HepG2 (cell line): ENCODE results near the gene TAS1R3. TPM values are rescaled to one million over a fixed set of nuclear protein-coding genes. Genes with fewer than 3 reads are reported as not detected.

Source experiments
- ATAC-seq: fragments of 200-7000 bp; cut with Tn5 transposase; 3 replicates; pipeline ENCODE4 v1.9.1; 2020; ENCODE audit warnings: mild to moderate bottlenecking, moderate library complexity
- BruUV-seq: library from RNA; stranded (reverse); fragments of 400-500 nt; replicated peaks from 2 replicates; lab custom pipeline; 2021; lab: Mats Ljungman, UMichigan
- CTCF ChIA-PET: fragments of 300-600 bp; formaldehyde crosslinking; extraction: SDS; loops from one replicate; lab custom pipeline; 2021; ENCODE audit warnings: low total read pairs, inconsistent platforms, low intra/inter-chr PET ratio; lab: Yijun Ruan, JAX
- POLR2A ChIA-PET: fragments of 350-600 bp; sonication (Branson Sonifier 250); formaldehyde crosslinking; loops from one replicate; lab custom pipeline; 2020; ENCODE audit warnings: antibody characterized with exemption, inconsistent platforms; lab: Yijun Ruan, JAX
- DNase-seq: peaks from one replicate; pipeline ENCODE4 v3.0.0-alpha.2; 2015; ENCODE audit warnings: low spot score
- FAIRE-seq: peaks from 3 replicates; lab custom pipeline; 2011; peaks lifted over from hg19 to GRCh38; lab: Jason Lieb, UNC
- H2AFZ ChIP-seq: one replicate; pipeline ENCODE4 v1.6.1; 2011; ENCODE audit warnings: low read length, inconsistent platforms
- H3K27ac ChIP-seq: fragments of 300-600 bp; 3 replicates; pipeline ENCODE4 v1.8.0; 2011; ENCODE audit warnings: mixed run types, mild to moderate bottlenecking, mixed read lengths, low read length, inconsistent platforms; ENCODE audit not compliant: insufficient read depth; ENCODE audit errors: extremely low read length
- H3K27me3 ChIP-seq, 2 experiments: fragments of 200-600 bp in 1 of 2; 2 replicates in 1 of 2; 3 replicates in 1 of 2; pipeline versions ENCODE4 v1.6.0 to v1.8.0; 2011; ENCODE audit warnings: low read length in 2 of 2, mild to moderate bottlenecking in 2 of 2, moderate library complexity in 2 of 2, inconsistent platforms in 1 of 2; ENCODE audit not compliant: insufficient read depth in 2 of 2, control insufficient read depth in 1 of 2
- H3K36me3 ChIP-seq, 2 experiments: fragments of 200-600 bp in 1 of 2; replicated peaks in 1 of 2; 2 replicates in 1 of 2; 3 replicates in 1 of 2; pipeline versions ENCODE4 v1.5.1 to v1.8.0; 2011; ENCODE audit warnings: low read length in 2 of 2, inconsistent platforms in 1 of 2; ENCODE audit not compliant: insufficient read depth in 2 of 2, control insufficient read depth in 1 of 2
- H3K4me1 ChIP-seq: 2 replicates; pipeline ENCODE4 v1.5.1; 2012; ENCODE audit warnings: low read length, inconsistent platforms; ENCODE audit not compliant: insufficient read depth
- H3K4me2 ChIP-seq: 2 replicates; pipeline ENCODE4 v1.6.0; 2011; ENCODE audit warnings: low read depth, low read length, inconsistent platforms
- H3K4me3 ChIP-seq, 3 experiments: fragments of 200-600 bp in 1 of 3; sonication (generic), shearing (Covaris generic) in 1 of 3; replicated peaks in 1 of 3; 2 replicates each; pipeline ENCODE4 v1.5.1; 2011 to 2016; ENCODE audit warnings: low read length in 3 of 3, inconsistent platforms in 2 of 3, low read depth in 2 of 3, mild to moderate bottlenecking in 2 of 3, control low read depth in 1 of 3, mixed read lengths in 1 of 3; ENCODE audit not compliant: insufficient read depth in 1 of 3
- H3K79me2 ChIP-seq: one replicate; pipeline ENCODE4 v1.6.1; 2011; ENCODE audit warnings: low read length, inconsistent platforms; ENCODE audit not compliant: insufficient read depth
- H3K9ac ChIP-seq: 2 replicates; pipeline ENCODE4 v1.6.0; 2011; ENCODE audit warnings: mild to moderate bottlenecking, low read depth, low read length, inconsistent platforms; ENCODE audit not compliant: insufficient read depth
- H3K9me3 ChIP-seq: 2 replicates; pipeline ENCODE4 v1.5.1; 2012; ENCODE audit warnings: mild to moderate bottlenecking, low read length
- H4K20me1 ChIP-seq: 2 replicates; pipeline ENCODE4 v1.6.0; 2011; ENCODE audit warnings: inconsistent platforms, mild to moderate bottlenecking, low read length, moderate library complexity; ENCODE audit not compliant: insufficient read depth
- FOXC1 ChIP-seq: sonication (generic); formaldehyde crosslinking; IDR thresholded peaks from 2 replicates; pipeline ENCODE4 v1.8.0; 2022; ENCODE audit warnings: mild to moderate bottlenecking, missing genetic modification reagents, borderline replicate concordance
- FOXJ3 ChIP-seq: sonication (generic); formaldehyde crosslinking; IDR thresholded peaks from 2 replicates; pipeline ENCODE4 v1.4.0; 2020; ENCODE audit warnings: missing genetic modification reagents, mild to moderate bottlenecking, borderline replicate concordance
- GATA4 ChIP-seq: sonication (generic); IDR thresholded peaks from 2 replicates; pipeline ENCODE4 v1.6.1; 2016; ENCODE audit warnings: antibody characterized with exemption, low read depth, borderline replicate concordance
- KLF9 ChIP-seq: IDR thresholded peaks from 2 replicates; pipeline ENCODE4 v1.6.1; 2016; ENCODE audit warnings: low read depth
- KMT2B ChIP-seq: IDR thresholded peaks from 2 replicates; pipeline ENCODE4 v1.6.1; 2016; ENCODE audit warnings: missing genetic modification reagents, missing compliant biosample characterization
- XRCC5 ChIP-seq: fragments of 200-400 bp; formaldehyde crosslinking; optimal IDR thresholded peaks from 2 replicates; pipeline ENCODE3; 2017; ENCODE audit warnings: mild to moderate bottlenecking, low read length
- ZNF224 ChIP-seq: sonication (generic); formaldehyde crosslinking; IDR thresholded peaks from 2 replicates; pipeline ENCODE4 v1.5.0; 2020; ENCODE audit warnings: mild to moderate bottlenecking, missing genetic modification reagents
- ZNF235 ChIP-seq: sonication (generic); formaldehyde crosslinking; IDR thresholded peaks from 2 replicates; pipeline ENCODE4 v1.8.1; 2023; ENCODE audit warnings: mild to moderate bottlenecking, missing genetic modification reagents, borderline replicate concordance
- WGBS: methylation state at CpG from one replicate; pipeline ENCODE4 v1.1.6; 2017; ENCODE audit warnings: low lambda C conversion rate; 5-methylcytosine and 5-hydroxymethylcytosine counted together
- in situ Hi-C: cut with HindIII; loops from 2 replicates; pipeline ENCODE4 v1.10.0; 2017; ENCODE audit warnings: low pct_unique_long_range_greater_than_20kb; ENCODE audit not compliant: extremely low pct_ligation_motif_present
- intact Hi-C: fragments of 100-400 bp; cut with micrococcal nuclease; formaldehyde crosslinking; loops from one replicate; pipeline ENCODE4 v1.10.0; 2022; ENCODE audit not compliant: unreplicated experiment
- microRNA-seq: library from miRNA; unstranded; fragments of <30 nt; microRNA quantifications from one replicate; pipeline ENCODE4, GENCODE V29; 2020
- polyA plus RNA-seq, 8 experiments: library from polyadenylated mRNA; depleted of rRNA in 3 of 8; stranded (reverse) in 7 of 8; unstranded in 1 of 8; fragments of >200 nt; fragmentation: Illumina TruSeq in 4 of 8; extraction: Trizol in 4 of 8; gene quantifications; 2 replicates each; pipeline versions ENCODE4 v1.2.1 to v1.2.3, GENCODE V29; 2011 to 2016; ENCODE audit warnings: low read depth in 4 of 8, missing spikeins in 1 of 8, mixed read lengths in 1 of 8; ENCODE audit not compliant: insufficient read depth in 1 of 8
- small RNA-seq, 3 experiments: library from RNA; depleted of rRNA; stranded (forward); fragments of <200 nt; gene quantifications; one replicate each; pipeline ENCODE3, GENCODE V24; 2012; ENCODE audit warnings: low read depth in 2 of 3, low replicate concordance in 1 of 3; ENCODE audit not compliant: insufficient read length in 3 of 3, insufficient read depth in 2 of 3
- total RNA-seq, 5 experiments: library from RNA; depleted of rRNA; stranded (reverse); fragments of >200 nt; fragmentation: Illumina TruSeq; extraction: Trizol; gene quantifications; 2 replicates each; pipeline ENCODE4 v1.2.3, GENCODE V29; 2016; ENCODE audit warnings: low read depth in 1 of 5
- TF ChIP-seq, protein P1 (sequence below): conservative IDR thresholded peaks from 2 replicates; pipeline ENCODE4 v1.6.1; 2018; ENCODE audit warnings: missing genetic modification reagents

The TAS1R3 gene
- total and polyA plus RNA-seq, 2 of the 13 experiments (the other 11 are each of a cell fraction or from before 2014, with no cell fraction given), result 0.13 to 0.15 TPM

DNA sequence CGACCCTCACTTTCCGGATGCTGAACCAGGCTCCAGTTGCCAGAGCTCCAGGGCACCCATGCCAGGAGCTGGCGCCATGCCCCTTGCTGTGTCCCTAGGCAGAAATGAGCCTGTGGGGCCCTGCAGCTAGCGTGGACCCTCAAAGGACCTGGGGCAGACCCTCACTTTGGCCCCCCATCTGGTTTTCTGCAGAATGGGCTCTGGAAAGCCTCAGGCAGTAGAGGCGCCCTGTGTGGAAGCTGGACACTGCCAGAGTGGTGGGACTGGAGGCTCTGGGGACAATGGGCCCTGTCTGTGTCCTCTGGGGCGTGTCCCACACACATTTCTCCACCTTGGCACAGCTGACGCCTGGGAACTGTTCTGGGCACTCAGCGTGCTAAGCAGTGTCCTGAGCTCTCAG lies 50.2 kb downstream of the TAS1R3 start:
- WGBS, result 100% methylated on average over 1 of the region's 8 CpGs
- DNase-seq, result no peak
- in situ Hi-C loops (no loop called here), intact Hi-C loops (no loop called here)
- ATAC-seq, result no peak
- H3K4me1 ChIP-seq, result peaks cover 34% of the 10 kb centered on the region
- no peaks in the 10 kb centered on the region for H3K9me3 ChIP-seq
- no peak for FAIRE-seq
- TF ChIP-seq KMT2B (CRISPR knock-in tag), result no peak
- no peak for TF ChIP-seq ZNF235
- TF ChIP-seq KLF9 (CRISPR knock-in tag), result no peak
- no peak for TF ChIP-seq FOXJ3 (CRISPR knock-in tag)
- TF ChIP-seq XRCC5, result no peak
- TF ChIP-seq GATA4, result no peak
- TF ChIP-seq, protein P1, sequence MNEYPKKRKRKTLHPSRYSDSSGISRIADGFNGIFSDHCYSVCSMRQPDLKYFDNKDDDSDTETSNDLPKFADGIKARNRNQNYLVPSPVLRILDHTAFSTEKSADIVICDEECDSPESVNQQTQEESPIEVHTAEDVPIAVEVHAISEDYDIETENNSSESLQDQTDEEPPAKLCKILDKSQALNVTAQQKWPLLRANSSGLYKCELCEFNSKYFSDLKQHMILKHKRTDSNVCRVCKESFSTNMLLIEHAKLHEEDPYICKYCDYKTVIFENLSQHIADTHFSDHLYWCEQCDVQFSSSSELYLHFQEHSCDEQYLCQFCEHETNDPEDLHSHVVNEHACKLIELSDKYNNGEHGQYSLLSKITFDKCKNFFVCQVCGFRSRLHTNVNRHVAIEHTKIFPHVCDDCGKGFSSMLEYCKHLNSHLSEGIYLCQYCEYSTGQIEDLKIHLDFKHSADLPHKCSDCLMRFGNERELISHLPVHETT (CRISPR knock-in tag), result no peak
- no peak for TF ChIP-seq FOXC1 (CRISPR knock-in tag)
- TF ChIP-seq ZNF224 (CRISPR knock-in tag), result no peak
- H3K36me3 ChIP-seq, result peaks cover 4 to 7% of the 10 kb centered on the region in 2 experiments
- no peak overlapping the region for H3K9ac ChIP-seq
- ChIA-PET POLR2A (no interaction called here), CTCF (no interaction called here)
- H3K27ac ChIP-seq, result no peak overlapping the region
- no peak overlapping the region for H3K4me2 ChIP-seq
- BruUV-seq, result no TSS peak
- H4K20me1 ChIP-seq, result no peaks in the 10 kb centered on the region
- H2AFZ ChIP-seq, result no peak overlapping the region
- H3K27me3 ChIP-seq, result no peaks in the 10 kb centered on the region
- H3K79me2 ChIP-seq, result no peaks in the 10 kb centered on the region
- no peak overlapping the region for H3K4me3 ChIP-seq

Small RNAs within 50 kb of the gene (microRNA-seq; reads per million reads assigned to microRNA genes)
- gene MIR6726 (1.9 reads per million, percentile 8 among the genes with 10 or more reads in this experiment), gene MIR6727 (not detected), gene MIR6808 (1.0 reads per million)

Small RNAs within 50 kb of the gene (small RNA-seq; reads per million reads assigned to genes)
- 0 reads per million in 3 experiments for gene MIR6726

Other genes starting within 250 kb of the TAS1R3 start
- gene C1orf159, start 215.2 kb upstream of the TAS1R3 start, total RNA-seq (2016; rRNA removed; fragmentation: Illumina TruSeq; extraction: Trizol), result 3.8 and 6.7 TPM in 2 replicates
- 3.8 and 4.2 TPM in 2 replicates for gene C1orf159, start 215.2 kb upstream of the TAS1R3 start, polyA plus RNA-seq (2011; rRNA removed)
- not detected in 2 replicates for gene TTLL10, start 157.4 kb upstream of the TAS1R3 start, total RNA-seq (2016; rRNA removed; fragmentation: Illumina TruSeq; extraction: Trizol)
- gene TTLL10, start 157.4 kb upstream of the TAS1R3 start, polyA plus RNA-seq (2011; rRNA removed), result not detected in 2 replicates
- not detected in 2 replicates for gene TNFRSF18, start 124.7 kb upstream of the TAS1R3 start, total RNA-seq (2016; rRNA removed; fragmentation: Illumina TruSeq; extraction: Trizol)
- gene TNFRSF18, start 124.7 kb upstream of the TAS1R3 start, polyA plus RNA-seq (2011; rRNA removed), result not detected in 2 replicates
- not detected in 2 replicates for gene TNFRSF4, start 117.1 kb upstream of the TAS1R3 start, total RNA-seq (2016; rRNA removed; fragmentation: Illumina TruSeq; extraction: Trizol)
- 0.21 TPM in 1 of 2 replicates, not detected in the other for gene TNFRSF4, start 117.1 kb upstream of the TAS1R3 start, polyA plus RNA-seq (2011; rRNA removed)
- gene SDF4, start 99.3 kb upstream of the TAS1R3 start, total RNA-seq (2016; rRNA removed; fragmentation: Illumina TruSeq; extraction: Trizol), result 45.3 and 107 TPM in 2 replicates
- gene SDF4, start 99.3 kb upstream of the TAS1R3 start, polyA plus RNA-seq (2011; rRNA removed), result 80.8 and 99.6 TPM in 2 replicates
- 9.2 and 14.2 TPM in 2 replicates for gene B3GALT6, start 99.0 kb upstream of the TAS1R3 start, total RNA-seq (2016; rRNA removed; fragmentation: Illumina TruSeq; extraction: Trizol)
- gene B3GALT6, start 99.0 kb upstream of the TAS1R3 start, polyA plus RNA-seq (2011; rRNA removed), result 3.9 and 5.8 TPM in 2 replicates
- 0.29 and 0.64 TPM in 2 replicates for gene C1QTNF12, start 84.6 kb upstream of the TAS1R3 start, total RNA-seq (2016; rRNA removed; fragmentation: Illumina TruSeq; extraction: Trizol)
- gene C1QTNF12, start 84.6 kb upstream of the TAS1R3 start, polyA plus RNA-seq (2011; rRNA removed), result 0.18 and 0.29 TPM in 2 replicates
- gene UBE2J2, start 57.4 kb upstream of the TAS1R3 start, total RNA-seq (2016; rRNA removed; fragmentation: Illumina TruSeq; extraction: Trizol), result 22.1 and 29.4 TPM in 2 replicates
- gene UBE2J2, start 57.4 kb upstream of the TAS1R3 start, polyA plus RNA-seq (2011; rRNA removed), result 25.4 and 28.8 TPM in 2 replicates
- 0.93 and 2.6 TPM in 2 replicates for gene SCNN1D, start 50.8 kb upstream of the TAS1R3 start, total RNA-seq (2016; rRNA removed; fragmentation: Illumina TruSeq; extraction: Trizol)
- gene SCNN1D, start 50.8 kb upstream of the TAS1R3 start, polyA plus RNA-seq (2011; rRNA removed), result 2.3 and 4.7 TPM in 2 replicates
- gene ACAP3, start 23.4 kb upstream of the TAS1R3 start, total RNA-seq (2016; rRNA removed; fragmentation: Illumina TruSeq; extraction: Trizol), result 16.4 and 29.4 TPM in 2 replicates
- 50.8 and 56.3 TPM in 2 replicates for gene ACAP3, start 23.4 kb upstream of the TAS1R3 start, polyA plus RNA-seq (2011; rRNA removed)
- gene PUSL1, start 22.7 kb upstream of the TAS1R3 start, total RNA-seq (2016; rRNA removed; fragmentation: Illumina TruSeq; extraction: Trizol), result 21.7 and 22.2 TPM in 2 replicates
- gene PUSL1, start 22.7 kb upstream of the TAS1R3 start, polyA plus RNA-seq (2011; rRNA removed), result 8.3 and 9.8 TPM in 2 replicates
- 46.4 and 52.8 TPM in 2 replicates for gene INTS11, start 6.6 kb upstream of the TAS1R3 start, total RNA-seq (2016; rRNA removed; fragmentation: Illumina TruSeq; extraction: Trizol)
- gene INTS11, start 6.6 kb upstream of the TAS1R3 start, polyA plus RNA-seq (2011; rRNA removed), result 94.8 and 104 TPM in 2 replicates
- 7.2 and 9.3 TPM in 2 replicates for gene CPTP, start 6.5 kb upstream of the TAS1R3 start, total RNA-seq (2016; rRNA removed; fragmentation: Illumina TruSeq; extraction: Trizol)
- gene CPTP, start 6.5 kb upstream of the TAS1R3 start, polyA plus RNA-seq (2011; rRNA removed), result 5.5 and 8.0 TPM in 2 replicates
- 42.8 and 60.4 TPM in 2 replicates for gene DVL1, start 18.1 kb downstream of the TAS1R3 start, total RNA-seq (2016; rRNA removed; fragmentation: Illumina TruSeq; extraction: Trizol)
- 30.8 and 49.5 TPM in 2 replicates for gene DVL1, start 18.1 kb downstream of the TAS1R3 start, polyA plus RNA-seq (2011; rRNA removed)
- 5.4 and 19.8 TPM in 2 replicates for gene MXRA8, start 27.3 kb downstream of the TAS1R3 start, total RNA-seq (2016; rRNA removed; fragmentation: Illumina TruSeq; extraction: Trizol)
- gene MXRA8, start 27.3 kb downstream of the TAS1R3 start, polyA plus RNA-seq (2011; rRNA removed), result 44.8 and 71.0 TPM in 2 replicates
- gene AURKAIP1, start 43.9 kb downstream of the TAS1R3 start, total RNA-seq (2016; rRNA removed; fragmentation: Illumina TruSeq; extraction: Trizol), result 161 and 175 TPM in 2 replicates
- gene AURKAIP1, start 43.9 kb downstream of the TAS1R3 start, polyA plus RNA-seq (2011; rRNA removed), result 64.6 and 69.5 TPM in 2 replicates
- 19.6 and 105 TPM in 2 replicates for gene CCNL2, start 68.1 kb downstream of the TAS1R3 start, total RNA-seq (2016; rRNA removed; fragmentation: Illumina TruSeq; extraction: Trizol)
- gene CCNL2, start 68.1 kb downstream of the TAS1R3 start, polyA plus RNA-seq (2011; rRNA removed), result 340 and 452 TPM in 2 replicates
- gene MRPL20, start 76.0 kb downstream of the TAS1R3 start, total RNA-seq (2016; rRNA removed; fragmentation: Illumina TruSeq; extraction: Trizol), result 127 and 175 TPM in 2 replicates
- gene MRPL20, start 76.0 kb downstream of the TAS1R3 start, polyA plus RNA-seq (2011; rRNA removed), result 59.0 and 59.2 TPM in 2 replicates
- 28.3 and 30.1 TPM in 2 replicates for gene ANKRD65, start 90.0 kb downstream of the TAS1R3 start, total RNA-seq (2016; rRNA removed; fragmentation: Illumina TruSeq; extraction: Trizol)
- 12.1 and 13.2 TPM in 2 replicates for gene ANKRD65, start 90.0 kb downstream of the TAS1R3 start, polyA plus RNA-seq (2011; rRNA removed)
- 25.1 and 57.5 TPM in 2 replicates for gene VWA1, start 104.4 kb downstream of the TAS1R3 start, total RNA-seq (2016; rRNA removed; fragmentation: Illumina TruSeq; extraction: Trizol)
- 40.9 and 61.3 TPM in 2 replicates for gene VWA1, start 104.4 kb downstream of the TAS1R3 start, polyA plus RNA-seq (2011; rRNA removed)
- 3.2 and 4.7 TPM in 2 replicates for gene ATAD3C, start 118.4 kb downstream of the TAS1R3 start, total RNA-seq (2016; rRNA removed; fragmentation: Illumina TruSeq; extraction: Trizol)
- 2.4 and 3.5 TPM in 2 replicates for gene ATAD3C, start 118.4 kb downstream of the TAS1R3 start, polyA plus RNA-seq (2011; rRNA removed)
- gene ATAD3B, start 140.5 kb downstream of the TAS1R3 start, total RNA-seq (2016; rRNA removed; fragmentation: Illumina TruSeq; extraction: Trizol), result 21.1 and 31.1 TPM in 2 replicates
- 9.6 and 15.4 TPM in 2 replicates for gene ATAD3B, start 140.5 kb downstream of the TAS1R3 start, polyA plus RNA-seq (2011; rRNA removed)
- gene ATAD3A, start 180.9 kb downstream of the TAS1R3 start, total RNA-seq (2016; rRNA removed; fragmentation: Illumina TruSeq; extraction: Trizol), result 33.4 and 49.0 TPM in 2 replicates
- gene ATAD3A, start 180.9 kb downstream of the TAS1R3 start, polyA plus RNA-seq (2011; rRNA removed), result 10.6 and 15.5 TPM in 2 replicates
- gene TMEM240, start 209.3 kb downstream of the TAS1R3 start, total RNA-seq (2016; rRNA removed; fragmentation: Illumina TruSeq; extraction: Trizol), result not detected in 2 replicates
- 0.17 and 0.21 TPM in 2 replicates for gene TMEM240, start 209.3 kb downstream of the TAS1R3 start, polyA plus RNA-seq (2011; rRNA removed)
- gene SSU72, start 243.6 kb downstream of the TAS1R3 start, total RNA-seq (2016; rRNA removed; fragmentation: Illumina TruSeq; extraction: Trizol), result 63.5 and 67.1 TPM in 2 replicates
- 41.7 and 42.8 TPM in 2 replicates for gene SSU72, start 243.6 kb downstream of the TAS1R3 start, polyA plus RNA-seq (2011; rRNA removed)